ENCODE measurements around the gene JHY. TPM values are rescaled to one million over a fixed set of nuclear protein-coding genes. Genes with fewer than 3 reads are reported as not detected.

The JHY gene
- total RNA-seq, 1 donor from 2014 or later = 13.3 TPM

- intact Hi-C loops (cut with DNase I) = no loop called here
- DNase-seq (ENCODE audit: low spot score) (no peak), ATAC-seq (no peak)
These were observed 101.1 kb downstream of the JHY start for GRCh38 chr11:122983438-122984185.

- peak; percentile 38 for ATAC-seq
- DNase-seq (ENCODE audit: low spot score) = no peak
- intact Hi-C loops (cut with DNase I) = no loop called here
These were observed 101.8 kb downstream of the JHY start for GRCh38 chr11:122984186-122985011.

GRCh38 chr11:122995526-122995925 is 113.0 kb downstream of the JHY start:
- intact Hi-C loops (cut with DNase I) = no loop called here
- DNase-seq (ENCODE audit: low spot score) (no peak), ATAC-seq (no peak)

DNA sequence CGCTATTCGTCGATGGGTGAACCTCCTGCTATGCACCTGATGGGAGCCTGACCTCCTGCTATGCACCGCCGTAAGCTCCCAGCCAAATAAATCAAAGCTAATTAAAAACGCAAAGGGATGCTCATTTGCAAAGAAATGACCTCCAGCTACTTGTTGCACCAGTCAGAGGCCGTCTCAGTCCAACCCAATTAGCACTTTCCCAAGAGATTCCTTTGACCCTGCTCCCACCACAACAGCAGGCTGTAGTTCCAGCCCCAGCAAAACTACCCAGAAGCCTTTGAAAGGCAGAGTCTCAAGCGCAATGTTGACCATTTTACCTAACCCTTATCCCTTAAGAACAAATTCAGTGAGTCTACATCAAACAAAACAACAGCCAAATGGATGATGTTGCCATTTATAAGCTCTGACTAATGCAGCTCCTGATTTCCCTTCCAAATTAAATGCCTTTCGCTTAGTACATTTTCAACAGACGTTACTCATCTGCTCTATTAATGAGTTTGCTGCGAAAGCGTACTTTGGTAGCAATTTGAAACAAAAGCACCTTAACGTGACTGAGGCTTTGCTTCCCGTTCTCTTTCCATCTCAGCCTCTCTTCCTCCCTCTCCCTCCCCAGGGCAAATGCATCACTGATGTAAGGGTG is 116.3 kb downstream of the JHY start:
- intact Hi-C loops (cut with DNase I) = no loop called here
- no peak for ATAC-seq

DNA sequence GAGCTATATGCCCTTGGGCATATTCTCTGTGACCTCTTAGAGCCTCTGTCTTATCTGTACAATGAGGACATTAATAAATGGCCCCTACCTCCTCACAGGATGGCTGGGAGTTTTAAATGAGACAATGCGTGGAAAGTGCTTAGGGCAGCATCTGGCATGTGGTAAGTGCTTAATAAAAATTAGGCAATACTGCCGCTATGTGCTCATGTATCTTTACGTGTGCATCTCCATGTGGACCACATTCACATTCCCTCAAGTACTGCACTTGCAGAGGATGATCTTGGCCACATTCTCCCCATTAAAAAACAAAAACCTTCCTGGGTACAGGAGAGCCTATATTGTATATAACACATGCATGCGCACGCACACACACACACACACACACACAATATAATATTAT is 118.2 kb downstream of the JHY start:
- intact Hi-C loops (cut with DNase I) = no loop called here
- DNase-seq (ENCODE audit: low spot score) (no peak), ATAC-seq (no peak)

More for the DNA sequence above, 116.3 kb downstream of the JHY start:
- no peak for DNase-seq (ENCODE audit: low spot score)

DNA sequence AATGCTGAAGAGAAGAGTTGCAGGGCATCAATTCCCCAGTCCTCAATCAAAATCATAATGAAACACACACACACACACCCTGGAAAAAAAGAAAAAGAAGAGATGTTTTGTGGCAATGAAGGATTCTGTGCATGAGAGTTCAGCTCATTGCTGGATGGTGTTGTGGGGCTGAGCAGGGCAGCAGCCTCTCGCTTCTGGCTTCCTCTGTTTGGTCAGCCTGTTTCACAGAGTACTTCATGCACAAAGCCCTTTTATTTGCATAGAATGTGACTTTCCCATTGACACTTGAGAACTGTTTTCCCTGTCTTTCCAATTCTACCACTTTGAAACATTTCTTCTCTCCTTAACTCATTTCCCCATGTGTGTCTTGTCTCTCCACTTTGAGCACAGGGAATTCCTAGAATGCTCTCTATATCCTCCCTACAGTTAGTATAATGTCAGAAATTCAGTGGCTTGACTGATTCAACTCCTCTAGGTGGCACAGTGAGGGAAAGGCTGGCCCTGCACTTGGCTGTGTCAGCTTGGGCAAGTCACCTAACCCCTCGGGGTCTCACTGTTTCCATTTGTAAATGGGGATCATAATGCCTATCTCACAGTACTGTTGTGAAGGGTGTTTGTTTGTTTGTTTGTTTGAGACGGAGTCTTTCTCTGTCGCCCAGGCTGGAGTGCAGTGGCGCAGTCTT is 124.4 kb downstream of the JHY start:
- DNase-seq (ENCODE audit: low spot score) (no peak), ATAC-seq (no peak)
- intact Hi-C loops (cut with DNase I) = no loop called here

Other genes starting within 250 kb of the JHY start
- 9.2 TPM for gene UBASH3B, start 227.0 kb upstream of the JHY start, total RNA-seq
- 1.9 TPM for gene CRTAM, start 44.3 kb upstream of the JHY start, total RNA-seq
- not detected for gene BSX, start 99.1 kb downstream of the JHY start, total RNA-seq
- 565 TPM for gene HSPA8, start 179.4 kb downstream of the JHY start, total RNA-seq